ENCODE data around the gene CENPH.

GRCh38 chr5:69248019-69248418 is 58.6 kb downstream of the CENPH start:
- TF ChIP-seq TAF1 (IDR thresholded peaks at IDR 0.05; ENCODE audit: low read depth) (no peak), SMC3 (conservative IDR thresholded peaks at IDR 0.05; ENCODE audit: poor library complexity) (no peak)
